Progenitor cell of endocrine pancreas (in vitro differentiated cells): ENCODE measurements around the gene ZNF254. TPM values are rescaled to one million over a fixed set of nuclear protein-coding genes. Genes with fewer than 3 reads are reported as not detected.
A peak's percentile ranks its signal among the peaks of the same experiment; 100 is the strongest.

Source experiments
- DNase-seq: peaks from one replicate; pipeline ENCODE4 v3.0.0; 2021; ENCODE audit warnings: low spot score; ENCODE audit not compliant: unreplicated experiment
- H3K27ac Mint-ChIP-seq: 2 replicates; pipeline ENCODE4 v1.8.0; 2021; ENCODE audit warnings: mild to moderate bottlenecking, moderate library complexity, mixed read lengths
- H3K27me3 Mint-ChIP-seq: 2 replicates; pipeline ENCODE4 v1.8.0; 2021; ENCODE audit warnings: mixed read lengths
- H3K36me3 Mint-ChIP-seq: 2 replicates; pipeline ENCODE4 v1.8.0; 2022; ENCODE audit warnings: mixed read lengths; ENCODE audit not compliant: insufficient read depth
- H3K4me1 Mint-ChIP-seq: 2 replicates; pipeline ENCODE4 v1.8.0; 2021; ENCODE audit warnings: low read depth, mixed read lengths
- H3K4me3 Mint-ChIP-seq: 2 replicates; pipeline ENCODE4 v1.8.0; 2021; ENCODE audit warnings: low read depth, mild to moderate bottlenecking, moderate library complexity, mixed read lengths
- H3K9me3 Mint-ChIP-seq: 2 replicates; pipeline ENCODE4 v1.8.0; 2021; ENCODE audit warnings: low read depth, mixed read lengths
- CTCF ChIP-seq: fragments of 200-600 bp; sonication (generic); IDR thresholded peaks from one replicate; pipeline ENCODE4 v1.5.0; 2021; ENCODE audit warnings: antibody characterized with exemption, mild to moderate bottlenecking; ENCODE audit not compliant: unreplicated experiment
- total RNA-seq: library from RNA; stranded (reverse); gene quantifications from 2 replicates; pipeline ENCODE4 v1.2.1, GENCODE V29; 2021

The ZNF254 gene
- total RNA-seq, 1 donor from 2014 or later: 44.0 TPM

GRCh38 chr19:24064175-24064574 is 22.8 kb upstream of the ZNF254 start:
- H3K4me3 Mint-ChIP-seq: no peak overlapping the region
- no peaks in the 10 kb centered on the region for H3K27me3 Mint-ChIP-seq
- no peaks in the 10 kb centered on the region for H3K9me3 Mint-ChIP-seq
- no peak for DNase-seq
- H3K4me1 Mint-ChIP-seq: peaks cover 4% of the 10 kb centered on the region
- H3K36me3 Mint-ChIP-seq: peaks cover 25% of the 10 kb centered on the region
- TF ChIP-seq CTCF: no peak
- no peak overlapping the region for H3K27ac Mint-ChIP-seq

GRCh38 chr19:24065243-24065642 is 21.7 kb upstream of the ZNF254 start:
- no peaks in the 10 kb centered on the region for H3K27me3 Mint-ChIP-seq
- TF ChIP-seq CTCF: no peak
- peaks cover 4% of the 10 kb centered on the region for H3K4me1 Mint-ChIP-seq
- DNase-seq: no peak
- peaks cover 24% of the 10 kb centered on the region for H3K36me3 Mint-ChIP-seq
- H3K4me3 Mint-ChIP-seq: no peak overlapping the region
- H3K9me3 Mint-ChIP-seq: no peaks in the 10 kb centered on the region
- no peak overlapping the region for H3K27ac Mint-ChIP-seq

GRCh38 chr19:24065865-24066604 is 21.0 kb upstream of the ZNF254 start:
- TF ChIP-seq CTCF: no peak
- Mint-ChIP-seq H3K4me3 (no peak overlapping the region), H3K27me3 (no peaks in the 10 kb centered on the region), H3K27ac (no peak overlapping the region), H3K36me3 (peaks cover 23% of the 10 kb centered on the region), H3K9me3 (no peaks in the 10 kb centered on the region), H3K4me1 (no peaks in the 10 kb centered on the region)
- DNase-seq: no peak

GRCh38 chr19:24069905-24070657 is 16.9 kb upstream of the ZNF254 start:
- DNase-seq: no peak
- Mint-ChIP-seq H3K36me3 (peaks cover 50% of the 10 kb centered on the region), H3K27ac (peak overlapping the region; percentile 64), H3K4me1 (peaks cover 2% of the 10 kb centered on the region), H3K27me3 (no peaks in the 10 kb centered on the region), H3K9me3 (peaks cover 4% of the 10 kb centered on the region), H3K4me3 (no peak overlapping the region)
- no peak for TF ChIP-seq CTCF

- peaks cover 9% of the 10 kb centered on the region for H3K4me1 Mint-ChIP-seq
- H3K36me3 Mint-ChIP-seq: peaks cover 56% of the 10 kb centered on the region
- H3K27me3 Mint-ChIP-seq: no peaks in the 10 kb centered on the region
- H3K27ac Mint-ChIP-seq: no peak overlapping the region
- DNase-seq: no peak
- H3K9me3 Mint-ChIP-seq: peaks cover 8% of the 10 kb centered on the region
- H3K4me3 Mint-ChIP-seq: no peak overlapping the region
- TF ChIP-seq CTCF: no peak
These were observed 15.9 kb upstream of the ZNF254 start for GRCh38 chr19:24071078-24071477.
